IPS-11a (cell line): ENCODE data around the gene CRADD.

Source experiments
- H3K4me3 ChIP-seq: one replicate; pipeline ENCODE4 v1.5.1; 2013; ENCODE audit warnings: low read depth, low read length, control low read depth

CRADD gene

GRCh38 chr12:93892423-93893268 lies 215.5 kb downstream of the CRADD start:
- no peak overlapping the region for H3K4me3 ChIP-seq

- H3K4me3 ChIP-seq, result no peak overlapping the region
Measured at GRCh38 chr12:93894391-93895088, 217.4 kb downstream of the CRADD start.

- H3K4me3 ChIP-seq, result no peak overlapping the region
Measured at GRCh38 chr12:93895089-93895445, 217.9 kb downstream of the CRADD start.

- no peak overlapping the region for H3K4me3 ChIP-seq
Measured at GRCh38 chr12:93896427-93896826, 219.3 kb downstream of the CRADD start.

GRCh38 chr12:93896952-93897351 lies 219.8 kb downstream of the CRADD start:
- no peak overlapping the region for H3K4me3 ChIP-seq

GRCh38 chr12:93901739-93902138 lies 224.6 kb downstream of the CRADD start:
- H3K4me3 ChIP-seq, result no peak overlapping the region

- H3K4me3 ChIP-seq, result no peak overlapping the region
Measured at GRCh38 chr12:93902192-93902591, 225.0 kb downstream of the CRADD start.

GRCh38 chr12:93902736-93903562 lies 225.8 kb downstream of the CRADD start:
- H3K4me3 ChIP-seq, result no peak overlapping the region

- no peak overlapping the region for H3K4me3 ChIP-seq
Measured at GRCh38 chr12:93904124-93904523, 226.9 kb downstream of the CRADD start.

GRCh38 chr12:93908264-93908663 lies 231.1 kb downstream of the CRADD start:
- no peak overlapping the region for H3K4me3 ChIP-seq

- H3K4me3 ChIP-seq, result no peak overlapping the region
Measured at GRCh38 chr12:93908846-93909567, 231.8 kb downstream of the CRADD start.

- H3K4me3 ChIP-seq, result no peak overlapping the region
Measured at GRCh38 chr12:93911396-93911795, 234.2 kb downstream of the CRADD start.

- no peak overlapping the region for H3K4me3 ChIP-seq
Measured at GRCh38 chr12:93912086-93912733, 235.0 kb downstream of the CRADD start.

GRCh38 chr12:93913845-93914244 lies 236.7 kb downstream of the CRADD start:
- H3K4me3 ChIP-seq, result no peak overlapping the region

GRCh38 chr12:93914281-93914680 lies 237.1 kb downstream of the CRADD start:
- H3K4me3 ChIP-seq, result no peak overlapping the region

GRCh38 chr12:93915411-93915810 lies 238.2 kb downstream of the CRADD start:
- H3K4me3 ChIP-seq, result no peak overlapping the region

- H3K4me3 ChIP-seq, result no peak overlapping the region
Measured at GRCh38 chr12:93916402-93916801, 239.2 kb downstream of the CRADD start.

GRCh38 chr12:93918262-93918661 lies 241.1 kb downstream of the CRADD start:
- no peak overlapping the region for H3K4me3 ChIP-seq

GRCh38 chr12:93918900-93919299 lies 241.7 kb downstream of the CRADD start:
- H3K4me3 ChIP-seq, result no peak overlapping the region

GRCh38 chr12:93921521-93921920 lies 244.3 kb downstream of the CRADD start:
- no peak overlapping the region for H3K4me3 ChIP-seq
